Measurements from ENCODE around the gene CTIF.

The CTIF gene

GRCh38 chr18:48732767-48733424, 194.1 kb downstream of the CTIF start:
- no peak for DNase-seq (ENCODE audit: low read depth)

GRCh38 chr18:48733643-48734253, 194.9 kb downstream of the CTIF start:
- DNase-seq (ENCODE audit: low read depth) = no peak

- no peak for DNase-seq (ENCODE audit: low read depth)
These were observed 195.6 kb downstream of the CTIF start for GRCh38 chr18:48734460-48734859.

- no peak for DNase-seq (ENCODE audit: low read depth)
These were observed 196.3 kb downstream of the CTIF start for GRCh38 chr18:48735080-48735676.

- no peak for DNase-seq (ENCODE audit: low read depth)
These were observed 196.9 kb downstream of the CTIF start for GRCh38 chr18:48735681-48736255.

GRCh38 chr18:48736321-48737260, 197.8 kb downstream of the CTIF start:
- no peak for DNase-seq (ENCODE audit: low read depth)

GRCh38 chr18:48739266-48740067, 200.6 kb downstream of the CTIF start:
- no peak for DNase-seq (ENCODE audit: low read depth)

GRCh38 chr18:48740068-48740440, 201.2 kb downstream of the CTIF start:
- DNase-seq (ENCODE audit: low read depth) = no peak

GRCh38 chr18:48740851-48741485, 202.1 kb downstream of the CTIF start:
- DNase-seq (ENCODE audit: low read depth) = no peak

GRCh38 chr18:48741866-48742265, 203.0 kb downstream of the CTIF start:
- no peak for DNase-seq (ENCODE audit: low read depth)

GRCh38 chr18:48742304-48742703, 203.5 kb downstream of the CTIF start:
- no peak for DNase-seq (ENCODE audit: low read depth)

- no peak for DNase-seq (ENCODE audit: low read depth)
These were observed 204.1 kb downstream of the CTIF start for GRCh38 chr18:48742706-48743475.

GRCh38 chr18:48743886-48744285, 205.1 kb downstream of the CTIF start:
- no peak for DNase-seq (ENCODE audit: low read depth)

- no peak for DNase-seq (ENCODE audit: low read depth)
These were observed 206.5 kb downstream of the CTIF start for GRCh38 chr18:48745293-48745692.

GRCh38 chr18:48749768-48750167, 210.9 kb downstream of the CTIF start:
- DNase-seq (ENCODE audit: low read depth) = no peak

GRCh38 chr18:48750485-48751175, 211.8 kb downstream of the CTIF start:
- DNase-seq (ENCODE audit: low read depth) = no peak

- DNase-seq (ENCODE audit: low read depth) = no peak
These were observed 213.1 kb downstream of the CTIF start for GRCh38 chr18:48751727-48752468.

GRCh38 chr18:48752478-48752877, 213.6 kb downstream of the CTIF start:
- no peak for DNase-seq (ENCODE audit: low read depth)

GRCh38 chr18:48752928-48753327, 214.1 kb downstream of the CTIF start:
- no peak for DNase-seq (ENCODE audit: low read depth)

Data from HS-5 (cell line).